ENCODE results near the gene DDX31.

The DDX31 gene

DNA sequence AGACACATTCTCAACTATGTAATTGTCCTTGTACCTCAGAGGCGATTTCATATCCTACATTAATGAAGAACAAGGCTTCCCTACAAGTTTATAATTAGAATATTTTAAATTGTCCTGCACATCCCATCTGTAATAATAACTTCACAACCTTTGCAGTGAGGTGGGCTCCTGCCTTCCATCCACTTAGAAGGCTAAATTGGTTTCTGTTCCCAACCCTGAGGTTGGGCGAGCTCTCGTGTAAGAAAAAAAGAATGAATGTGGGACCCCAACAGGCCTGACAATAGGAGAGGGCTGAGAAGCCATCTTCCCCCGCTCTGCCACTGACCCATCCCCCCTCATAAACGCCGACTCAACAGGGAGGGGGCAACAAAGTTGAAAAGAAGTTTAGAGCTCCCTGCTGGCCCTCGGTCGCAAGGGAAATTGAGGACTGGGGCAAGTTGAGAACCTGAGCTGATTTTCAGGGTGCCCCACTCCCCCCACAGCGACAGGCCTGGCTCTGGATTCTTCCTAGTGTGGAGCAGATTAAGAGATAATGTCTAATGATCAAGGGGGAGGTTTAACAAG is 78.0 kb downstream of the DDX31 start:
- DNase-seq = no peak

DNA sequence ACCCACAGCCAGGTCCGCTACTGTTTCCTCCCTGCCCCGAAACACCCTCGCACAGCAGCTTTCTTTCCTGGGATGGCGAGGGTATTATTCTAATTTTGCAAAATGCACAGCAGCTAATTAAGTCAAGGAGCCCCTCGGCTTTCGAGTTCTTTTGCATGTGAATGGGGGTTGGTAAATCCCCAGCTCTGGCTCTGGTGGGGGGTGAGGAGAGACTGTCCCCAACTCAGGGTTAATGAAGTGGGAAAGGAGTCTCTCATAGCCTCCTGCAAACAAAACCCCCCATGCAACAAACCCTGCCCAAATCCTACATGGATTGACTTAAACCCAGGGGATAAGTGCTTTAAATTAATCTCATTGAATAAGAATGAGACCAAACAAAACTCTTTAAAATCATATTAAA is 78.5 kb downstream of the DDX31 start:
- no peak for DNase-seq

DNA sequence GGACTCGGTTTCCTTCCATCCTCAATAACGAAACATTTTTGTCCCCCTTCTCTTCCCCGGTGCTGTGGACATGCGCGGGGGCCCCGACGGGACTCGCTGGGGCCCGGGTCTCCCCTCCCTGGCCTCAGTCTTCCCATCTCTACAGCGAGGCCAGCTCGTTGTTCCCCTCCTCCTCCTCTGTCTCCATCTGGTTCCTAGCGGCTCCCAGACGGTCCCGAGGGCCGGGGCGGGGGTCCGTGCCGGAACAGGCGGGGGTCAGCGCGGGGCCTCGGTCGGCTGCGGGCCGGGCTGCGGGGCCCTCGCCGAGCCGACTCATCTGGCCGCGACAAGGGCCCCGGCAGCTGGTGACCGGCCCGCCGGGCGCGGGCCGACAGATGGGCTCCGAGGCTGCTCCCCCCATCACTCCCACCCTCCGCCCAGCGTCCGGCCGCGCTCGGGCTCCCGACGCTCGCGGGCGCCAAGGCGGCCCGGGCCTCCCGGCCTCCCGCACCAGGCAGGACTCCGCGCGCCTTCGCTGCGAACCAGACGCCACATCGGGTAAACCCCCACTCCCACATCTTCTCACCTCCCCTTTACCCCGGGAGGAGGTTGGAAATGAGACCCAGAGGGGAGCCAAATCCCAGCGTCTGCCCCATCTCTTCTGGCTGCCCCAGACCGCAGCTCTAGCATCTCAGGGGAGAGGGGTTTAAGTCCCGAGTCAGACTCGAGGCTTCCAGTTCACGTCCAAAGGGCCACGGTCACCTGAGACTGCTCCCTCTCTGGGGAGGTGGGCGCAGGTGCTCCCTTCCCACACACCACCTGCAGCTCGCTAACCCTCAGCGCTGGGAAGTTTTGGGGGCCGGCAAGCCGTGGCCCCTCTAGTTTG is 79.2 kb downstream of the DDX31 start:
- DNase-seq = no peak

DNA sequence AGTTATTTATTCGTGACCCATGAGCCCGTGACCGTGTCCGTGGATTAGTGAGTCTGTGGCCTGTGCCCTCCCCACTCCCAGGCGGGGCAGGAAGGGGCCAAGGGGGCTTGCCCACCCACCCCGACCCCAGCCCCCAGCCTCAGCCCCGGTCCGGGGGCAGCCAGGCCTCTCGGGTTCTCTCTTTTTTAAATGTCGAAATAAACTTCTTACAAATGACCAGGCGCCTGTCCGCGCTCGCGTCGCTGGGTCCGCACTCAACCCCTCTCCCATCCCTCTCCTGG is 79.8 kb downstream of the DDX31 start:
- DNase-seq = no peak

DNA sequence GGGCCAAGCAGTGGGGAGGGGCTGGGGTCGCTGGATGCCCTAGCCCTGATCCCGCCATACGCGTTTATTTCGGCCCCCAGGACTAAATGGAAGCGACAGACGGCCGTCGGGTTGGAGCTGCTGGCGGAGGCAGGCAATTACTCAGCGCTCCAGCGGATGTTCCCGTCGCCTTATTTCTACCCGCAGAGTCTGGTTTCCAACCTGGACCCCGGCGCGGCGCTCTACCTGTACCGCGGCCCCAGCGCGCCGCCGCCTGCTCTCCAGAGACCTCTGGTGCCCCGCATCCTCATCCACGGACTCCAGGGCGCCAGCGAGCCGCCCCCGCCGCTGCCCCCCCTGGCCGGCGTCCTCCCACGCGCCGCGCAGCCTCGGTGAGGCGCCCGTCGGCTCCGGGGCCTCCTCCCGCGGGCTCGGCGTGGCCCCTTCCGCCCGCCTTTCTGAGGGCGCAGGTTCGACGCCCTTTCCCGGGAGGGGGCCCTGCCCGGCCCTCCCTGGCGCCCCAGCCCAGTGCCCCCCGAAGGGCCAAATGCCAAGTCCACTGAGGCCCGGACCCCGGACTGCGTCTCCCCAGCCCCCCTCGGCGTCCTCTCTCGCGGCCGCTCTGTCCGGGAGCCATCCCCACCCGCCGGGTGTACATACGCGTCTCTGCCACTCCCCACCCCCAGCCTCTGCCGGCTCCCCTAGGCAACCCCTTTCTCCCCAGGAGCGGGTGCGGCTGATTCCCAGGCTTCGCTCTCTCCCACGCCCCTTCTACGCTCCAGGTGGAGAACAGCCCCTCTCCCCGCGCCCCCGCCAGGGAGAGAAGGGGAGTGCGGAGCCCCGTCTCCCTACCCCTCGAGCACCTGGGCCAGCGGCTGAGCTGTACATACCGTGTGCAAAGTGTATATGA is 80.4 kb downstream of the DDX31 start:
- no peak for DNase-seq

DNA sequence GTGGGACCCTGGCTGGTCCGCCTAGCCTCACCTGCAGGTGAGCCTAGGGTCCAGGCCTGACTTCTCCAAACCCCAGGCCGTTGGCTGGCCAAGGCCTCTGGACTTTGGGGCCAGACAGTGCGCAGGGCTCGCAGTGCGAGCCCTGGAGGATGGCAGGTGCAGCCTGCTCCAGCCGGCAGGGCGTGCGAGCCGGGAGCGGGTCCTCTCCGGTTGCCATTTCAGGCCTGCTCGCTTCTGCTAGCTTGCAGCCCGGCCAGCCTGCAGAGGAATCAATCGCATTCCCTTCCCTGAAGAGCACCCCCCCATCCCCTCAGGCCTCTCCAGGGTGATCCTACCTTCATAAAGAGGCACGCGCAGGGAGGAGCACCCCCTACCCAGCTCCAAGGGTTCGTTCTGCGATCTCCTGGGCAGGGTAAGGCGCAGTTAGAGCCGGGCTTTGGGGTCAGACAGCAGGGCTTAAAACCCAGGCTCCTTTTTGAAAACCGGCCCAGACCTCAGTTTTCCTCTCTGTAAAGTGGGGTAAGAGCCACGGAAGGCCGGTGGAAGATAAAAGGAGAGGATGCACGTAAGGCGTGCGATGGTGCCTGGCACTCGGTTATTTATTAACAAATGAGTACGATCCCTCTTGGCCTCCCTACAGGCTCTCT is 81.2 kb downstream of the DDX31 start:
- DNase-seq = no peak

DNA sequence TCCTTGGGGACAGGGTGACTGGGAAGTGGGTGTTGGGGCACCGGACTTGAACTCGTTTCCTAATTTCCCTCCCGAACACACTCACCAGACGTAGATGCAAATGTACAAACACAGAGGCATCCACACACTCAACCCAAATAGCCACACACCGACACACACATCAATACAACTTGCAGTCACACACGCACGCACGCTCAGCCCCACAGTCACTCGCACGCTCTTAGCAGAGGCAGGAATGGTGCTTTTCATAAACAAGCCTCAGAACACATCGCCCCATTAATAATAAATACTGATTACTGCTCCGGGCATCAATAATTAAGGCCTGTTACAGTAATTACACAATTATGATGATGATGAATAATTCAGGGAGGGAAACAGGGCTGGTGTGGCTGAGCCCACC is 81.7 kb downstream of the DDX31 start:
- DNase-seq = no peak

DNA sequence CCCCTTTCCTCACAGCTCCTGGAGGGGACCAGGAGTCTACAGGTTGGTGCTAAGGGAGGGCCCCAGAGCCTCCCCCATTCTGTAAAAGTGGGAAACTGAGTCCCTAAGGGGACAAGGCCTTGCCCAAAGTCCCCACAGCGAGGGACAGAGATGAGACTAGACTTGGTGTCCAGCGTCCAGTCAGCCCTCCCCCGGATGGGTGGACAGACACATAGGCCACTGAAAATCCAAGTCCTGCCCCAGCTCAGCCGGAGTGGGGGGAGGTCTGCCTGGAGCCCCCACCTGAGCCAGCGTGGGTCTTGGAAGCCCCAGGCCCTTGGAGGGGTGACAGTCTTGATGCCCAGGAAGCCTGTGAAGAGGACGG is 82.2 kb downstream of the DDX31 start:
- no peak for DNase-seq

DNA sequence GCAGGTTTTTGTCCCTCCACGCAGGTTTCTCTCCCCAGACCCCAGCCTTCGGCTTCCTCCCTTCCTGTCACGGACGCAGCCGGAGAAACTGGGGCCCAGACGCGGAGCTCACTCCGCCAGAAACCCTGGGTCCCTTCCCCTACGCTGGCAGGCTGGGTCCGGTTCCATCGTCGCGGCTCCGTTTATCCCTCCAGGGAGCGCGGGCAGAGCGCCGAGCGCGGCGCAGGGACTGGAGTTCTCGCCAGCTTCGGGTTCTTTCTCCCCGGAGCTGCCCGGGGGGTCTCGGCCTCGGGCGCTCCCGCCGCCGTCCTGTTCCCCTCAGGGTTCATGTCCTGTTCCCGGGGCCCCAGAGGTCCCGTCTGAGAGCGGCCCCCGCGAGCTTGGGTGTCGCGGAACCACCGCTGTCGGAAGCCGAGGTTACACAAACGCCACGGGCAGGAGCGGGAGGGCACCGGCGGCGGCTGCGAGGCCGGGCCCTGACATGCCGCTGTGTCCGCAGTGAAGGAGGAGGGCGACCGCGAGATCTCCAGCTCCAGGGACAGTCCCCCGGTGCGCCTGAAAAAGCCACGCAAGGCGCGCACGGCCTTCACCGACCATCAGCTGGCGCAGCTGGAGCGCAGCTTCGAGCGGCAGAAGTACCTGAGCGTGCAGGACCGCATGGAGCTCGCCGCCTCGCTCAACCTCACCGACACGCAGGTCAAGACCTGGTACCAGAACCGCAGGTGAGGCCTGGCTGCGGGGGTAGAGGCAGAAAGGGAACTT is 82.8 kb downstream of the DDX31 start:
- no peak for DNase-seq

DNA sequence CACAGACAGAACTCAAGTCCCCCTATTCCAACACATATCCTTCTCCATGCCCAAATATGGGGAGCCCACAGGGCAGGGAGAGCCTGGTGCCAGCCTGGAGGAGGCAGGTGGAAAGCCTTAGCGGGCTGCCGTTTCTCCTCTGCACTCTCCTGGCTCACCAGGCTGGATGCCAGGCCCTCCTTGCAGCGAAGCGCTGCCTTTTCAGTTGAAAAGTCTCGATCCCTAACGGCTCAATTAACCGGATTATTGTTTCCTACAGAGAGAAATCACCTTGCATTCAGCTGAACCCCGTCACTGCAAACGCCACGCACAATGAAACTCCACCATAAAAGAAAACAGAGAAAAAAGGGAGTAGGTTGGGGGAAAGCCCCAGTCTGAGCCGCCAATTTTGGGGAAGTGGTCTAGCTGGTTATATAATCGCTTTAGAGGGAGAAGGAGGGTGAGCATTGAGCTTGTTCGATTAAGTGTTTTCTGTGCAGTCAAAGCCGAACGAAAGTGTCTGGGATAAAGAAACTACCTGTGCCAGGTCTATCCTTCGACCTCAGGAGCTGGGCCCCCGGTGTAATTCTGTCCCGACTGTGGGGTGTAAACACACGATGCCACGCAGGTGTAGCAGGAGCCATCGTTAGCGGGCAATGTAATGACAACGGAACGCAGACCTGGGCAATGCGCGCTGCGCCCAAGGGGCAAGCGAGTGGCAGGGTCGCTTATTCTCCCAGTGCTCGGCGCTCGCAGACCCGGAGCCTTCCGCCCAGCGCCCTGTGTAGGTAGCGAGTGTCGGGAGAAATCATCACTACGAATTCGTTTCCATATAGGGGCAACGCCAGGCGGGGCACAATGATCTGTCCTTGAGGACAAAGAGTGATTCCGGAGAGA is 83.6 kb downstream of the DDX31 start:
- no peak for DNase-seq

DNA sequence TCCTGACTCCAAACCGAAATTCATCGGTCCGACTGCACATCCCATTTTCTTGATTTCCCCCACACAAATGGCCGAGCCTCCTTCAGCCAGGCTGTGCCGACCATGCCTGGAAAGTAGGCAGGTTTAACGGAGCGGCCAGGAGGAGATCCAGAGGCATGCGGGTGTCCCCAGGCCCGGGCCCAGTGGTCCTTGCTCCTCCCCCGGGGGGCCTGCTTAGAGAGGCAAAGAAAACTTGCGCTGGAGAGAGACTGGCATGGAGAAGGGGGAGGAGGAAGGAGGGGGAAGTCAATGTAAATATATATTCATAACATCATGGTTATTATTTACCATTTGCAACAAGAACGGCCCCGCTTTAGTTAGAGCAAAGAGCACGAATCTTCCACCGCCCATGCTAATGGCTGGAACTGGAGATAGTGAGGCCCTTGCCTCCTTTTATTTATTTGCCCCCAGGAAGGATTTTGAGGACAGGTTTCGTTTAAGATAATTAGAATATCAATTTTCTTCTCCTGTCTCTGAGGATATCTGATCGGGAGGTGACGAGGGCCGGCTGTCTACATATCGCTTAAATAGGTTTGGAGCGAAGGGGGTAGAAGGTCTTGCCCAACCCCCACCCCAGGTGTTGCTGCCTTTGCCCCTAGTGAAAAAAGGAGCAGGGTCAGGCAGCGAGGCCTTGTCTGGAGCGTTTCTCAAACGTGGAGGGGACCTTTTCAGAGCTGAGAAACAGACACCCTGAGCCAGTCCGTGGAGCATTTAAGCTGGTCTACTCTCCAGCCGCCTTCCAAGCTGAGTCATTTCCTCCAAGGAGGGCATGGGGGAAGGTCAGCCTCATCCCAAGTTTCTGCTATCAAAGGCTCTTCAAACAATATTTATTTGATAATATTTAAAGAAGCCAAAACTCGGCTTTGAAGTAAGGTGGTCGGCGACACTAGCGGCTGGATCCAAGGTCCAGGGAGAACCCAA is 84.9 kb downstream of the DDX31 start:
- no peak for DNase-seq

DNA sequence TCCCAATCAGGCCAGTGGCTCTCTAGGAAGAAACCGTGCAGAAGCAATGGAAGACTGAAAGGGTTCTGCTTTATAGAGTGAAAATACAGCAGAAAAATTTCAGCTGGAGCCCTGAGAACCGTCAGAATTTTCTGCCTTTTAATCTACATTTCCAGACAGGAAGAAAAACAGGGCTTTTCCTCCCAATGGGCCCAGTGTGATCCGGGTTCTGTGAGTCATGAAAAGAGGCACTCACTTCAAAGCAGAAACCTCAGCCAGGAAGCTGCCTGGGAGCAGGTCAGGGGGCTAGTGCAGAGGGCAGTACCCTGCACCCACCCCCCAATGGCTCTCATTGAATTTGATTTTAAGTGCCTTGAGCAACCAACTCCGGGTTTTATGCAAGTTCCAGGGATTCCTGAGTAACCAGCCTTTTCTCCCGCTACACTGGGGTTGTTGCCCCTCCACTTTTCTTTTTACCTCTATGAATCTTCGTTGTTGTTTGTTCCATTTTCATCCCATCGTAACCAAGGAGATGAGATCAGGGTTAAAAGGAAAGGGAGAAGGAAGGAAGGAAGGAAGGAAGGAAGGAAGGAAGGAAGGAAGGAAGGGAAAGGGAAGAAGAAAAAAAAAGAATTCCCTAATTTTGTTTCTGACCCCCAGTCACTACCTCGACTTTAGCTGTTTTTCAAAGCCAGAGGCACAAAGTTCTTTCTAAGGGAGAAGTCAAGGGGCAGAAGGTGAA is 86.0 kb downstream of the DDX31 start:
- DNase-seq = no peak

DNA sequence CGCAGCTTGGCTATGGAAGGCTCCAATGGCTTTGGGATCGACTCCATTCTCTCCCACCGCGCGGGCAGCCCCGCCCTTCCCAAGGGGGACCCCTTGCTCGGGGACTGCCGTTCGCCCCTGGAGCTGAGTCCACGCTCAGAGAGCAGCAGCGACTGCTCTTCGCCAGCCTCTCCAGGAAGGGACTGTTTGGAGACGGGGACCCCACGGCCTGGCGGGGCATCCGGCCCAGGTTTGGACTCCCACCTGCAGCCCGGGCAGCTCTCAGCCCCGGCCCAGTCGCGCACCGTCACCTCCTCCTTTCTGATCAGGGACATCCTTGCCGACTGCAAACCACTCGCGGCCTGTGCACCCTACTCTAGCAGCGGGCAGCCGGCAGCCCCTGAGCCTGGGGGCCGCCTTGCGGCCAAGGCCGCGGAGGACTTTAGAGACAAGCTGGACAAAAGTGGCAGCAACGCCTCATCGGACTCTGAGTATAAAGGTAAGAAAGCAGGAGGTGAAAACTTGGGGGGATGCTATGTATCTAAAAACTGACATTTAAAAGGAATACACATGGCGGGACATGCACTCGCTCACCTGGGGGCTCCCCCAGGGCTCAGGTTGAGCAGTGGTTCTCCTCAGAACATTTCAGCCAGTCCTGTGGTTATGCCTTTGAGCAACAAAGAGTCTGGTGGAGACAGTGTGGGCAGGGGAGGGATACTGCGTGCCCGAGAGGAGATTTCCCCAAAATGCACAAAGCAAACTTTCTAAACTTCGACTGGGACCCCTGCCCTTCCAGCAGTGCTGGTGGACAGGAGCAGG is 86.8 kb downstream of the DDX31 start:
- no peak for DNase-seq

DNA sequence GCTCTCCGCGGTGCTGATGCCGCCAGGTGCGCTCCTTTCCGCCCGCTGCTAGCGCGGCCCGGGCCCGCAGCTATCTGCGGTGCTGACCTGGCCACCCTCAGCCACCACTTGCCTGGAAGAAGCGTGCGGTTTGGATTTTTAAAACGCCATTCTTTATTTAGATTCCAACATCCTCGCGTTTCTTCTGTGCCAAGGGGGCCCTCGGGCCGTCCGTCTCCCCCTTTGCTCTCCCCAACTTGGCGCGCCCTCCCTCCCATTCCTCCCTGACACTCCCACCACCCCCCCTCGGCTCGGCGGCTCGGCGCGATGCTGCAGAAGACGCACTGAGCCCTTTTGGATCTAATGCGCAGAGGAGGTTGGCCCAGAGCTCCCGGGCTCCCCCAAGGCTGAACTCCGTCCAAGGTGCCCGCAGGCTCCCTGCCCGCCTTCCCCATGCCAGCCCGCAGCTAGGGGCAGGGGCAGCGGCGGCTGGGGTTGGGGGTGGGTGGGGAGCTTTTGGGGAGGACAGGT is 87.5 kb downstream of the DDX31 start, which contains the start of gene BARHL1:
BARHL1 (plus strand) TSS at position 331 of the 510 bp plus-strand sequence. CDS start 192 bp downstream, outside the sequence.
- no peak for DNase-seq

DNA sequence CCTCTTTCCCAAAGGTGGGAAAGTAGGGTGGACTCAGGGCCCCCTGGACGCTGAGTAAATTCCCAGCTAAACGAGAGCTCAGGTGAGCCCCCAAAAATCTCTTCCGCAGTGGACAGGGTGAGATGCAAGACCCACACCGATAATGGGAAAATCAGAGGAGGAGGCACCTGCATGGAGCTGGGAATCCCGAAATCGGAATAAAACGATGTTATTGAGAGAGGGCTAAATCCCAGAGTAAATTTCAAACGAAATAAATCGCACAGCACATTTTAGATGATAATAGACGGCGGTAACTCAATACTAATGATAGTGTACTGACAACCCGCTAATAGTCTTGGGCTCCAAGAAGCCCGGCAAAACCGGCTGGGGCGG is 90.4 kb downstream of the DDX31 start:
- DNase-seq = no peak

DNA sequence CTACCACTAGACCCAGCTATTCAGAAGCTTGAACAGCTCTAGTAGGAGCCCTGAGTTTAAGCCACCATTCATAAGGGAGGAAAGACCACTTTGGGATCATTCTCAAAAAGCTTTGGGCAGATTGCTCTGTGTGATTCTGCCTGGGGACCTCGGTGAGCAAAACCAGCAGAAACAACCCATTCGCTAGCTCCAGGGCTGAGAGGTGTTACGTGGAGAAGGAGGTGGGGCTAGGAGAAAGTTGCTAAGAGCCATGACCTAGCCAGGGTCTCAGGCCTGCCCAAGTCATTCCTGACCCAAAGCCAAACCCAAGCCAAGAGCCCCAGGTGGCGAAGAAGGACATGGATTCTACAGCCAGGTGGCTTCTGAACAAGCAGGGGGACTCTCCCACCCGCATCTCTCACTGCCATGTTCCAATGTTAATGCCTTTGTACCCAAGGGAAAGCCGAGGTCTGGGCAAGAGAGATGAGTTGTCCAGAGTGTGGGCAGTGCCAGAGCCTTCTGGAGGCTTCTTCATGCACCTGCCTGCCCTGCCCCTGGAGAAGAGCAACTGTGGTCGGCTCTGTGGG is 91.3 kb downstream of the DDX31 start:
- no peak for DNase-seq

DNA sequence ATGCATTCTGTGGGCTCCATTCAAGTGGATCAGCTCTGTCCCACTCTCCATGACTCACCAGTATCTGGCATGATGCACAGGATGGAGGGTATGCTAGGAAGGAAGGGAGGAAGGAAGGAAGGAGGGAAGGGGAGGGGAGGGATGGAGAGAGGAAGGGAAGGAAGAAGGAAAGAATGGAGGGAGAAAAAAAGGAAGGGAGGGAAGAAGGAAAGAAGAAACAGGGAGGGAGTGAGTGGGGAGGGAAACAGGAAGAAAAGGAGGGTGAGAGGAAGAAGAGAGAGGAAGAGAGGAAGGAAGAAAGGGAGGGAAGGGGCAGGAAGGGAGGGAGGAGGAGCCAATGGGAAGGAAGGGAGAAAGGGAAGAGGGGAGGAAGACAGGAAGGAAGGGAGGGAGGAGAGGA is 92.7 kb downstream of the DDX31 start:
- DNase-seq = no peak

DNA sequence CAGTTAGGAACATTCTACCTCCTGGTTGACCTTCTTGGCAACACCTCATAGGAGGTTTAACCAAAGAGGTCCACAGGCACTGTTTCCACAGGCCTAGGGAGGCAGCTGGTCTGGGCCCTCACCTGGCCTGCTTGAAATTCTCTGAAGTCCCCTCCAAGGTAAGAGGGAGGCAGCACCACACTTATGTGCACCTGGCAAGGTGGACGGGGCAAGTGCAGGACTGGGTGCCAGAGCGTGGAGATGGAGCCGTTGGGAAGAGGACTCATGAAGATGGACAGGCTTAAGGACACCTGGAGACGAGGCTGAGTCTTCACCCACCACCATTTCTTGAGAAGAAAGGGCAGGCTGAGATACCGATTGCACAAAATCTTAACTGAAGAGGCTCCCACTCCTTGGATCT is 94.0 kb downstream of the DDX31 start:
- no peak for DNase-seq
